Right ventricle myocardium inferior (tissue), 1 donor: ENCODE results near the gene ZNF236. TPM values are rescaled to one million over a fixed set of nuclear protein-coding genes. Genes with fewer than 3 reads are reported as not detected.

Experiments used
- ATAC-seq: fragments of 200-7000 bp; cut with Tn5 transposase; one replicate; pipeline ENCODE4 v1.9.1; 2020; ENCODE audit warnings: mild to moderate bottlenecking, moderate library complexity
- DNase-seq: peaks from one replicate; pipeline ENCODE4 v3.0.0; 2021; ENCODE audit errors: missing footprints
- intact Hi-C: fragments of 100-400 bp; cut with DNase I; formaldehyde crosslinking; loops from one replicate; pipeline ENCODE4 v1.11.0; 2022
- total RNA-seq: library from RNA; stranded (reverse); fragmentation: NEBNext Ultra II Directional; extraction: Animal tissue kit (Norgen Biotek cat#: 25700); gene quantifications from one replicate; pipeline ENCODE4 v1.2.1, GENCODE V29; 2021
- donor health status: DM: no; HTN: yes; CAD: no; lungs with severe emphysema.

The ZNF236 gene
- total RNA-seq, 1 donor from 2014 or later = 10.9 TPM

GRCh38 chr18:76991021-76991688 lies 168.8 kb downstream of the ZNF236 start:
- ATAC-seq = peak; percentile 14
- intact Hi-C loops = no loop called here
- DNase-seq = no peak

GRCh38 chr18:76992226-76993084 lies 170.1 kb downstream of the ZNF236 start:
- intact Hi-C loops = no loop called here
- no peak for DNase-seq
- no peak for ATAC-seq

- DNase-seq = no peak
- intact Hi-C loops = no loop called here
- no peak for ATAC-seq
Measured at GRCh38 chr18:76993085-76993382, 170.7 kb downstream of the ZNF236 start.

GRCh38 chr18:76993573-76993972 lies 171.2 kb downstream of the ZNF236 start:
- intact Hi-C loops = no loop called here
- DNase-seq (no peak), ATAC-seq (no peak)

- DNase-seq (no peak), ATAC-seq (no peak)
- intact Hi-C loops = no loop called here
Measured at GRCh38 chr18:76994086-76994654, 171.8 kb downstream of the ZNF236 start.

GRCh38 chr18:76995896-76996295 lies 173.5 kb downstream of the ZNF236 start:
- DNase-seq (no peak), ATAC-seq (no peak)
- intact Hi-C loops = no loop called here

GRCh38 chr18:76996429-76996828 lies 174.1 kb downstream of the ZNF236 start:
- no peak for DNase-seq
- ATAC-seq = no peak
- intact Hi-C loops = no loop called here

- no peak for DNase-seq
- ATAC-seq = no peak
- intact Hi-C loops = no loop called here
Measured at GRCh38 chr18:76997951-76998808, 175.8 kb downstream of the ZNF236 start.

- DNase-seq (no peak), ATAC-seq (no peak)
- intact Hi-C loops = no loop called here
Measured at GRCh38 chr18:76999077-76999476, 176.7 kb downstream of the ZNF236 start.

GRCh38 chr18:77000527-77000926 lies 178.2 kb downstream of the ZNF236 start:
- ATAC-seq = peak; percentile 54

GRCh38 chr18:77001041-77001440 lies 178.7 kb downstream of the ZNF236 start:
- DNase-seq = no peak
- ATAC-seq = no peak
- intact Hi-C loops = loop anchor here (2.0 kb wide), 1 partner anchor 210 kb away; no protein-coding TSS in a partner anchor

More at GRCh38 chr18:77000527-77000926, 178.2 kb downstream of the ZNF236 start:
- intact Hi-C loops = loop anchor here (1.0 to 2.0 kb wide), 2 partner anchors 55 to 210 kb away; no protein-coding TSS in a partner anchor
- DNase-seq = peak; percentile 88

GRCh38 chr18:77001979-77002378 lies 179.6 kb downstream of the ZNF236 start:
- no peak for ATAC-seq
- intact Hi-C loops = loop anchor here (2.0 kb wide), 1 partner anchor 209 kb away; no protein-coding TSS in a partner anchor
- no peak for DNase-seq

- intact Hi-C loops = no loop called here
- ATAC-seq (no peak), DNase-seq (no peak)
Measured at GRCh38 chr18:77002496-77002895, 180.1 kb downstream of the ZNF236 start.

- ATAC-seq = no peak
- DNase-seq = no peak
- intact Hi-C loops = no loop called here
Measured at GRCh38 chr18:77003316-77003715, 181.0 kb downstream of the ZNF236 start.

GRCh38 chr18:77004555-77005380 lies 182.4 kb downstream of the ZNF236 start:
- intact Hi-C loops = no loop called here
- ATAC-seq (no peak), DNase-seq (no peak)

GRCh38 chr18:77005651-77006195 lies 183.4 kb downstream of the ZNF236 start:
- no peak for DNase-seq
- intact Hi-C loops = no loop called here
- ATAC-seq = no peak

GRCh38 chr18:77006305-77007175 lies 184.2 kb downstream of the ZNF236 start:
- no peak for DNase-seq
- intact Hi-C loops = no loop called here
- ATAC-seq = peak; percentile 60
